A549 (cell line): ENCODE measurements around the gene FUS. TPM values are rescaled to one million over a fixed set of nuclear protein-coding genes. Genes with fewer than 3 reads are reported as not detected.

Source experiments
- ATAC-seq, 2 experiments: fragments of 200-7000 bp in 1 of 2; fragments of >200 bp in 1 of 2; cut with Nextera tagmentation in 1 of 2; cut with Tn5 transposase in 1 of 2; 3 replicates each; pipeline versions ENCODE4 v1.8.0 to v1.9.1; 2018 to 2020; ENCODE audit warnings: mild to moderate bottlenecking in 1 of 2, moderate library complexity in 1 of 2
- CTCF ChIA-PET: fragments of 300-600 bp; sonication (Branson Sonifier 250); formaldehyde crosslinking; extraction: SDS; loops from one replicate; lab custom pipeline; 2021; ENCODE audit warnings: antibody characterized with exemption, inconsistent platforms; lab: Yijun Ruan, JAX
- POLR2A ChIA-PET: fragments of 350-600 bp; formaldehyde crosslinking; extraction: SDS; loops from one replicate; lab custom pipeline; 2021; ENCODE audit warnings: antibody characterized with exemption, inconsistent platforms; lab: Yijun Ruan, JAX
- DNase-seq, 2 experiments: peaks; one replicate each; pipeline versions ENCODE4 v3.0.0 to v3.0.0-alpha.2; 2011 to 2016; ENCODE audit warnings: low read depth in 1 of 2, low spot score in 1 of 2
- FAIRE-seq: peaks from 2 replicates; lab custom pipeline; 2011; peaks lifted over from hg19 to GRCh38; lab: Jason Lieb, UNC
- H3K27ac ChIP-seq, 2 experiments: fragments of >200 bp; sonication (Bioruptor Twin); formaldehyde crosslinking; 3 replicates each; pipeline ENCODE4 v1.5.1; 2016 to 2017
- H3K4me1 ChIP-seq: fragments of >200 bp; sonication (Bioruptor Twin); formaldehyde crosslinking; 3 replicates; pipeline ENCODE4 v1.6.1; 2016
- H3K4me2 ChIP-seq: fragments of >200 bp; sonication (Bioruptor Twin); formaldehyde crosslinking; 3 replicates; pipeline ENCODE4 v1.6.1; 2016
- H3K4me3 ChIP-seq: fragments of >200 bp; sonication (Bioruptor Twin); formaldehyde crosslinking; 3 replicates; pipeline ENCODE4 v1.5.1; 2016
- H3K9me3 ChIP-seq: fragments of >200 bp; sonication (Bioruptor Twin); formaldehyde crosslinking; 3 replicates; pipeline ENCODE4 v1.6.1; 2016
- BHLHE40 ChIP-seq: IDR thresholded peaks from 2 replicates; pipeline ENCODE4 v1.6.1; 2012; ENCODE audit warnings: low read depth, low read length, inconsistent platforms
- CHD2 ChIP-seq: fragments of 150-350 bp; IDR thresholded peaks from 2 replicates; pipeline ENCODE4 v1.6.1; 2014; ENCODE audit warnings: low read length; ENCODE audit not compliant: partially characterized antibody
- CHD4 ChIP-seq: fragments of 200-600 bp; sonication (generic); IDR thresholded peaks from 2 replicates; pipeline ENCODE4 v1.6.1; 2016; ENCODE audit warnings: antibody characterized with exemption, mild to moderate bottlenecking, borderline replicate concordance
- EHMT2 ChIP-seq: fragments of 200-600 bp; sonication (generic); IDR thresholded peaks from 2 replicates; pipeline ENCODE4 v1.6.1; 2016; ENCODE audit warnings: antibody characterized with exemption, low read depth, mild to moderate bottlenecking, moderate library complexity
- ESRRA ChIP-seq: fragments of 150-350 bp; IDR thresholded peaks from 2 replicates; pipeline ENCODE4 v1.6.1; 2014; ENCODE audit warnings: mild to moderate bottlenecking, low read length, borderline replicate concordance
- GATA3 ChIP-seq: IDR thresholded peaks from 2 replicates; pipeline ENCODE4 v1.6.1; 2012; ENCODE audit warnings: borderline replicate concordance
- HDAC2 ChIP-seq: fragments of 200-600 bp; sonication (generic); IDR thresholded peaks from 2 replicates; pipeline ENCODE4 v1.6.1; 2016
- HOXB13 ChIP-seq: fragments of 250-450 bp; sonication (Bioruptor Pico); IDR thresholded peaks from 2 replicates; pipeline ENCODE4 v1.5.0; 2020; ENCODE audit warnings: low read depth, mild to moderate bottlenecking, moderate library complexity
- JUN ChIP-seq, 2 experiments: fragments of >200 bp; sonication (Bioruptor Twin); formaldehyde crosslinking; IDR thresholded peaks; 2 replicates in 1 of 2; 3 replicates in 1 of 2; pipeline ENCODE4 v1.6.1; 2016 to 2017
- MAFK ChIP-seq: fragments of 450-650 bp; IDR thresholded peaks from 2 replicates; pipeline ENCODE4 v1.6.1; 2014; ENCODE audit not compliant: partially characterized antibody
- MAZ ChIP-seq: fragments of 150-350 bp; IDR thresholded peaks from 2 replicates; pipeline ENCODE4 v1.6.1; 2014; ENCODE audit warnings: antibody characterized with exemption, low read depth, low read length, borderline replicate concordance
- MYC ChIP-seq: IDR thresholded peaks from 2 replicates; pipeline ENCODE4 v1.6.1; 2012; ENCODE audit warnings: mild to moderate bottlenecking, inconsistent platforms, low read length, improper control_type of control experiment, borderline replicate concordance
- NFE2L2 ChIP-seq: fragments of 150-350 bp; conservative IDR thresholded peaks from 2 replicates; pipeline ENCODE4 v1.6.1; 2014; ENCODE audit warnings: low read length
- PBX3 ChIP-seq: IDR thresholded peaks from 2 replicates; pipeline ENCODE4 v1.6.1; 2012
- POLR2A ChIP-seq: IDR thresholded peaks from 2 replicates; pipeline ENCODE4 v1.6.1; 2012; ENCODE audit warnings: mild to moderate bottlenecking, low read length
- RAD21 ChIP-seq, 2 experiments: fragments of >200 bp in 1 of 2; sonication (Bioruptor Twin) in 1 of 2; formaldehyde crosslinking in 1 of 2; IDR thresholded peaks in 1 of 2; conservative IDR thresholded peaks in 1 of 2; 2 replicates in 1 of 2; 3 replicates in 1 of 2; pipeline ENCODE4 v1.6.1; 2012 to 2018; ENCODE audit warnings: inconsistent platforms in 1 of 2
- RARB ChIP-seq: fragments of 250-450 bp; sonication (Bioruptor Pico); IDR thresholded peaks from 2 replicates; pipeline ENCODE4 v1.8.0; 2021; ENCODE audit warnings: mild to moderate bottlenecking, moderate library complexity
- RCOR1 ChIP-seq: fragments of 150-350 bp; IDR thresholded peaks from 2 replicates; pipeline ENCODE4 v1.6.1; 2014; ENCODE audit warnings: antibody characterized with exemption, low read length, low read depth
- RFX5 ChIP-seq: fragments of 450-650 bp; IDR thresholded peaks from 2 replicates; pipeline ENCODE4 v1.7.1; 2014; ENCODE audit warnings: antibody characterized with exemption, mild to moderate bottlenecking, moderate library complexity
- TFCP2L1 ChIP-seq: fragments of 250-450 bp; sonication (Bioruptor Pico); IDR thresholded peaks from 2 replicates; pipeline ENCODE4 v1.5.0; 2021; ENCODE audit warnings: mild to moderate bottlenecking
- ZC3H11A ChIP-seq: fragments of 450-650 bp; IDR thresholded peaks from 2 replicates; pipeline ENCODE4 v1.6.1; 2014; ENCODE audit warnings: antibody characterized with exemption, mild to moderate bottlenecking
- ZNF302 ChIP-seq: fragments of 250-450 bp; sonication (Bioruptor Pico); IDR thresholded peaks from 2 replicates; pipeline ENCODE4 v1.9.0; 2021; ENCODE audit warnings: inconsistent platforms, mild to moderate bottlenecking, moderate library complexity
- WGBS: methylation state at CpG from one replicate; pipeline ENCODE4 v1.1.6; 2017; ENCODE audit errors: missing lambda C conversion rate; 5-methylcytosine and 5-hydroxymethylcytosine counted together
- polyA plus RNA-seq, 4 experiments: library from polyadenylated mRNA; depleted of rRNA in 3 of 4; stranded (reverse); fragments of >200 nt; fragmentation: RNase III in 1 of 4; extraction: RNeasy Plus Mini Kit Qiagen cat#74134 plus additional on column Dnase treatment in 1 of 4; gene quantifications; 2 replicates in 3 of 4; 3 replicates in 1 of 4; pipeline ENCODE4 v1.2.3, GENCODE V29; 2011 to 2017
- TF ChIP-seq, protein P1 (sequence below): fragments of 250-450 bp; sonication (Bioruptor Pico); IDR thresholded peaks from 2 replicates; pipeline ENCODE4 v1.5.0; 2021; ENCODE audit warnings: mild to moderate bottlenecking, moderate library complexity, borderline replicate concordance
- TF ChIP-seq, protein P2 (sequence below): IDR thresholded peaks from 2 replicates; pipeline ENCODE4 v1.6.1; 2012; ENCODE audit warnings: low read depth, borderline replicate concordance

Gene FUS
- polyA plus RNA-seq, 2 of the 4 experiments (the other 2 are of a cell fraction), result 224 to 740 TPM

DNA sequence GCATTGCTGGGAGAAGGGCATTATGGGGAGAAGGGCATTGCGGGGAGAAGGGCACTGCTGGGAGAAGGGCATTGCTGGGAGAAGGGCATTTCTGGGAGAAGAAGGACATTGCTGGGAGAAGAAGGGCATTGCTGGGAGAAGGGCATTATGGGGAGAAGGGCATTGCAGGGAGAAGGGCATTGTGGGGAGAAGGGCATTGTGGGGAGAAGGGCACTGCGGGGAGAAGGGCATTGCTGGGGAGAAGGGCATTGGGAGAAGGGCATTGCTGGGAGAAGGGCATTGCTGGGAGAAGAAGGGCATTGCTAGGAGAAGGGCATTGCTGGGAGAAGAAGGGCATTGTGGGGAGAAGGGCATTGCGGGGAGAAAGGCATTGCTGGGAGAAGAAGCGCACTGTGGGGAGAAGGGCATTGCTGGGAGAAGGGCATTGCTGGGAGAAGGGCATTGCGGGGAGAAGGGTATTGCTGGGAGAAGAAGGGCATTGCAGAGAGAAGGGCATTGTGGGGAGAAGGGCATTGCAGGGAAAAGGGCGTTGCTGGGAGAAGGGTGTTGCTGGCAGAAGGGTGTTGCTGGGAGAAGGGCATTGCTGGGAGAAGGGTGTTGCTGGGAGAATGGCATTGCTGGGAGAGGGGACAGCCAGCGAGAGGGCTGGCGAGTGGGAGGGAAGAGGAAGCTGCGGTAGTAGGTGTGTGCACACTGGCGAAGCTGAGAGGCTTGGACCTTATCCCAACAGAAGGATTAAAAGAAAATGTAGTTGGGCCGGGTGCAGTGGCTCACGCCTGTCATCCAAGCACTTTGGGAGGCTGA lies 41.6 kb downstream of the FUS start:
- no peak for TF ChIP-seq HOXB13 (CRISPR knock-in tag)
- no peak for TF ChIP-seq TFCP2L1 (CRISPR knock-in tag)
- TF ChIP-seq RFX5, result no peak
- TF ChIP-seq, protein P1, sequence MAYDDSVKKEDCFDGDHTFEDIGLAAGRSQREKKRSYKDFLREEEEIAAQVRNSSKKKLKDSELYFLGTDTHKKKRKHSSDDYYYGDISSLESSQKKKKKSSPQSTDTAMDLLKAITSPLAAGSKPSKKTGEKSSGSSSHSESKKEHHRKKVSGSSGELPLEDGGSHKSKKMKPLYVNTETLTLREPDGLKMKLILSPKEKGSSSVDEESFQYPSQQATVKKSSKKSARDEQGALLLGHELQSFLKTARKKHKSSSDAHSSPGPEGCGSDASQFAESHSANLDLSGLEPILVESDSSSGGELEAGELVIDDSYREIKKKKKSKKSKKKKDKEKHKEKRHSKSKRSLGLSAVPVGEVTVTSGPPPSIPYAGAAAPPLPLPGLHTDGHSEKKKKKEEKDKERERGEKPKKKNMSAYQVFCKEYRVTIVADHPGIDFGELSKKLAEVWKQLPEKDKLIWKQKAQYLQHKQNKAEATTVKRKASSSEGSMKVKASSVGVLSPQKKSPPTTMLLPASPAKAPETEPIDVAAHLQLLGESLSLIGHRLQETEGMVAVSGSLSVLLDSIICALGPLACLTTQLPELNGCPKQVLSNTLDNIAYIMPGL (CRISPR knock-in tag), result no peak
- TF ChIP-seq MAZ, result no peak
- no peak for TF ChIP-seq GATA3
- TF ChIP-seq RARB (CRISPR knock-in tag), result no peak
- TF ChIP-seq PBX3, result no peak
- TF ChIP-seq POLR2A, result no peak
- no peak for TF ChIP-seq CHD4
- TF ChIP-seq RCOR1, result no peak
- no peak for TF ChIP-seq ZC3H11A
- no peak for TF ChIP-seq RAD21 (conservative IDR thresholded peaks at IDR 0.05 in 1 of 2, IDR thresholded peaks at IDR 0.05 in 1 of 2)
- TF ChIP-seq CHD2, result no peak
- TF ChIP-seq NFE2L2, result no peak
- no peak overlapping the region for H3K4me3 ChIP-seq
- ATAC-seq (peak in 1 of 2 experiments; percentile 23; a peak in 2 of 6 replicates), DNase-seq (no peak), FAIRE-seq (no peak)
- 70% methylated on average over 12 of the region's 12 CpGs for WGBS
- H3K4me1 ChIP-seq, result no peaks in the 10 kb centered on the region
- H3K9me3 ChIP-seq, result no peaks in the 10 kb centered on the region
- POLR2A ChIA-PET, result no interaction called here
- CTCF ChIA-PET, result no interaction called here
- H3K4me2 ChIP-seq, result no peak overlapping the region
- H3K27ac ChIP-seq, result no peak overlapping the region

DNA sequence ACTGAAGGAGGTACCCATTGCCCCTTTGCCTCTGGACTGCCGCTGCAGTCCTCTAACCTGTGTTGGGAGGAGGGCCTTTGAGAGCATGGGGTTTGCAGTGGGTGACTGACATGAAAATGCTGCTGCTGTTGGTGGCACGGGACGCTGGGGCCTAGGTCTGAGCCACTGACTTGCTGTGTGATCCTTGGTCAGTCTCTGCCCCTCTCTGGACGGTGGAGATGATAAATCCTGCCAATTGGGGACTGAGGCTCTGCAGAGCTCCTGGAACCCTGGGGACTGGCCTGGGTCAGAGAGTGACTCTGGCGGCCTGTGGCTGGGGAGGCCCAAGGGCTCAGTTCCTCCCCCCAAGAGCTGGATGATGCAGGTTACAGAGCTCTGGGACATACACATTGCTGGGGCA lies 43.1 kb downstream of the FUS start:
- TF ChIP-seq HDAC2 (no peak), MAFK (no peak)
- H3K4me1 ChIP-seq, result no peaks in the 10 kb centered on the region
- ATAC-seq, result no peak
- H3K9me3 ChIP-seq, result no peaks in the 10 kb centered on the region
- H3K4me2 ChIP-seq, result no peak overlapping the region
- no peak overlapping the region for H3K4me3 ChIP-seq
- FAIRE-seq, result no peak
- ChIA-PET CTCF (no interaction called here), POLR2A (no interaction called here)
- WGBS, result 52% methylated on average over 3 of the region's 5 CpGs
- no peak for DNase-seq
- no peak overlapping the region for H3K27ac ChIP-seq

GRCh38 chr16:31224092-31224955 lies 44.4 kb downstream of the FUS start:
- no peak for ATAC-seq
- Histone ChIP-seq H3K9me3 (no peaks in the 10 kb centered on the region), H3K4me2 (no peak overlapping the region), H3K4me1 (no peaks in the 10 kb centered on the region), H3K27ac (no peak overlapping the region), H3K4me3 (no peak overlapping the region)
- 95% methylated on average over 69 of the region's 80 CpGs for WGBS
- TF ChIP-seq BHLHE40 (no peak), MYC (no peak), RARB (CRISPR knock-in tag) (no peak), ESRRA (no peak), HOXB13 (CRISPR knock-in tag) (no peak), ZNF302 (CRISPR knock-in tag) (no peak), EHMT2 (no peak), CHD4 (no peak), JUN (IDR thresholded peaks at IDR 0.05) (no peak)
- TF ChIP-seq, protein P2, sequence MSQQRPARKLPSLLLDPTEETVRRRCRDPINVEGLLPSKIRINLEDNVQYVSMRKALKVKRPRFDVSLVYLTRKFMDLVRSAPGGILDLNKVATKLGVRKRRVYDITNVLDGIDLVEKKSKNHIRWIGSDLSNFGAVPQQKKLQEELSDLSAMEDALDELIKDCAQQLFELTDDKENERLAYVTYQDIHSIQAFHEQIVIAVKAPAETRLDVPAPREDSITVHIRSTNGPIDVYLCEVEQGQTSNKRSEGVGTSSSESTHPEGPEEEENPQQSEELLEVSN, result no peak
- TF ChIP-seq, protein P1 (CRISPR knock-in tag), result no peak
- FAIRE-seq, result no peak
- POLR2A ChIA-PET, result no interaction called here
- CTCF ChIA-PET, result interaction anchor here (0.9 to 1.3 kb wide), 2 partner anchors 82 to 99 kb away, joined by 4 to 5 read pairs; no protein-coding TSS in a partner anchor
- no peak for DNase-seq
